H1 (cell line): ENCODE data around the gene APP. TPM values are rescaled to one million over a fixed set of nuclear protein-coding genes. Genes with fewer than 3 reads are reported as not detected.

Experiments used
- CTCF ChIA-PET: fragments of 300-600 bp; sonication (Branson Sonifier 250); formaldehyde crosslinking; loops from one replicate; lab custom pipeline; 2021; ENCODE audit not compliant: partially characterized antibody; lab: Charles Lee
- POLR2A ChIA-PET: fragments of 300-600 bp; sonication (Branson Sonifier 250); formaldehyde crosslinking; loops from one replicate; lab custom pipeline; 2021; ENCODE audit warnings: inconsistent platforms; ENCODE audit not compliant: partially characterized antibody; lab: Charles Lee
- DNase-seq, 2 experiments: peaks; one replicate each; pipeline versions ENCODE4 v3.0.0 to v3.0.0-alpha.2; 2010 to 2022; ENCODE audit warnings: low spot score in 2 of 2, low read depth in 1 of 2, mixed read lengths in 1 of 2
- FAIRE-seq: peaks from 2 replicates; lab custom pipeline; 2011; peaks lifted over from hg19 to GRCh38; lab: Jason Lieb, UNC
- H2AFZ ChIP-seq: 2 replicates; pipeline ENCODE4 v1.8.1; 2012; ENCODE audit warnings: low read length, inconsistent platforms
- H2AK5ac ChIP-seq: 2 replicates; pipeline ENCODE4 v1.6.1; 2013; ENCODE audit warnings: low read depth, low read length
- H2BK120ac ChIP-seq: replicated peaks from 2 replicates; pipeline ENCODE3; 2013; ENCODE audit warnings: low read depth, low read length, inconsistent platforms
- H2BK12ac ChIP-seq: 2 replicates; pipeline ENCODE4 v1.6.1; 2013; ENCODE audit warnings: low read depth, low read length
- H2BK15ac ChIP-seq: 2 replicates; pipeline ENCODE4 v1.6.1; 2013; ENCODE audit warnings: low read length
- H2BK20ac ChIP-seq: 2 replicates; pipeline ENCODE4 v1.6.1; 2013; ENCODE audit warnings: low read length
- H2BK5ac ChIP-seq: 2 replicates; pipeline ENCODE4 v1.6.1; 2013; ENCODE audit warnings: low read depth, low read length
- H3K14ac ChIP-seq: 2 replicates; pipeline ENCODE4 v1.6.1; 2013; ENCODE audit warnings: inconsistent platforms; ENCODE audit not compliant: insufficient read length
- H3K18ac ChIP-seq: 2 replicates; pipeline ENCODE4 v1.6.1; 2013; ENCODE audit warnings: low read length; ENCODE audit errors: extremely low read depth
- H3K23ac ChIP-seq: 2 replicates; pipeline ENCODE4 v1.6.1; 2013; ENCODE audit warnings: inconsistent platforms; ENCODE audit not compliant: insufficient read length
- H3K23me2 ChIP-seq: 2 replicates; pipeline ENCODE4 v1.6.1; 2013; ENCODE audit warnings: low read depth, low read length
- H3K27ac ChIP-seq: 2 replicates; pipeline ENCODE4 v1.6.1; 2011; ENCODE audit warnings: low read depth, low read length, inconsistent platforms
- H3K27me3 ChIP-seq, 4 experiments: replicated peaks in 1 of 4; 1 replicate in 1 of 4; 2 replicates in 3 of 4; pipeline versions ENCODE4 v1.6.1 to v1.8.1; 2011 to 2013; ENCODE audit warnings: low read length in 3 of 4, mild to moderate bottlenecking in 3 of 4, inconsistent platforms in 2 of 4, mixed read lengths in 2 of 4, moderate library complexity in 1 of 4; ENCODE audit not compliant: control insufficient read depth in 3 of 4, insufficient read depth in 3 of 4; ENCODE audit errors: extremely low read depth in 1 of 4
- H3K36me3 ChIP-seq, 4 experiments: 2 replicates each; pipeline versions ENCODE4 v1.6.1 to v1.8.1; 2011 to 2013; ENCODE audit warnings: mild to moderate bottlenecking in 4 of 4, low read length in 3 of 4, moderate library complexity in 2 of 4, control low read depth in 1 of 4, inconsistent platforms in 1 of 4; ENCODE audit not compliant: insufficient read depth in 4 of 4, control insufficient read depth in 2 of 4
- H3K4ac ChIP-seq: replicated peaks from 2 replicates; pipeline ENCODE3; 2013; ENCODE audit warnings: low read length, low read depth, mixed read lengths, inconsistent platforms; ENCODE audit not compliant: insufficient read length
- H3K4me1 ChIP-seq, 4 experiments: replicated peaks in 1 of 4; 1 replicate in 1 of 4; 2 replicates in 3 of 4; pipeline versions ENCODE4 v1.6.1 to v1.8.1; 2011 to 2013; ENCODE audit warnings: low read length in 3 of 4, inconsistent platforms in 2 of 4, mixed read lengths in 1 of 4; ENCODE audit not compliant: insufficient read depth in 4 of 4, control insufficient read depth in 3 of 4
- H3K4me2 ChIP-seq, 2 experiments: 2 replicates each; pipeline versions ENCODE4 v1.6.1 to v1.8.1; 2011 to 2013; ENCODE audit warnings: low read depth in 2 of 2, low read length in 2 of 2, control low read depth in 1 of 2, inconsistent platforms in 1 of 2, mild to moderate bottlenecking in 1 of 2; ENCODE audit not compliant: insufficient read depth in 1 of 2
- H3K4me3 ChIP-seq, 4 experiments: fragments of 200-600, 300-600 bp in 1 of 4; sonication (generic), shearing (Covaris generic), sonication (Bioruptor Twin) in 1 of 4; 2 replicates each; pipeline versions ENCODE4 v1.5.1 to v1.8.1; 2011 to 2016; ENCODE audit warnings: low read length in 4 of 4, low read depth in 3 of 4, control low read depth in 2 of 4, inconsistent platforms in 2 of 4, mild to moderate bottlenecking in 2 of 4, mixed read lengths in 1 of 4, moderate library complexity in 1 of 4; ENCODE audit not compliant: insufficient read depth in 2 of 4; ENCODE audit errors: extremely low read depth in 1 of 4
- H3K56ac ChIP-seq: replicated peaks from 2 replicates; pipeline ENCODE3; 2013; ENCODE audit warnings: low read depth, mild to moderate bottlenecking, mixed read lengths, low read length, inconsistent platforms; ENCODE audit not compliant: insufficient read length
- H3K79me1 ChIP-seq: 2 replicates; pipeline ENCODE4 v1.6.1; 2013; ENCODE audit warnings: low read depth, low read length, control low read depth
- H3K79me2 ChIP-seq, 2 experiments: 2 replicates each; pipeline versions ENCODE4 v1.6.1 to v1.8.1; 2012 to 2013; ENCODE audit warnings: low read length in 2 of 2, mild to moderate bottlenecking in 2 of 2, inconsistent platforms in 1 of 2; ENCODE audit not compliant: insufficient read depth in 2 of 2, control insufficient read depth in 1 of 2
- H3K9ac ChIP-seq, 4 experiments: replicated peaks in 1 of 4; 1 replicate in 1 of 4; 2 replicates in 3 of 4; pipeline versions ENCODE4 v1.6.1 to v1.8.1; 2011 to 2013; ENCODE audit warnings: low read depth in 3 of 4, low read length in 3 of 4, control low read depth in 2 of 4, mild to moderate bottlenecking in 2 of 4, moderate library complexity in 2 of 4, inconsistent platforms in 1 of 4; ENCODE audit errors: extremely low read depth in 1 of 4
- H3K9me3 ChIP-seq, 2 experiments: 2 replicates each; pipeline versions ENCODE4 v1.6.1 to v1.8.1; 2012 to 2013; ENCODE audit warnings: mild to moderate bottlenecking in 2 of 2, moderate library complexity in 2 of 2, control low read depth in 1 of 2, inconsistent platforms in 1 of 2, low read depth in 1 of 2, low read length in 1 of 2, mixed read lengths in 1 of 2; ENCODE audit not compliant: insufficient read depth in 2 of 2
- H4K20me1 ChIP-seq, 2 experiments: replicated peaks in 1 of 2; 2 replicates each; pipeline versions ENCODE3 to v1.8.1; 2011 to 2013; ENCODE audit warnings: inconsistent platforms in 2 of 2, low read length in 2 of 2, mild to moderate bottlenecking in 1 of 2; ENCODE audit not compliant: insufficient read depth in 2 of 2, control insufficient read depth in 1 of 2
- H4K5ac ChIP-seq: 2 replicates; pipeline ENCODE4 v1.6.1; 2013; ENCODE audit warnings: low read length, low read depth, mixed read lengths, inconsistent platforms; ENCODE audit not compliant: insufficient read length
- H4K8ac ChIP-seq: 2 replicates; pipeline ENCODE4 v1.8.0; 2013; ENCODE audit warnings: mild to moderate bottlenecking, moderate library complexity, low read length, inconsistent platforms; ENCODE audit not compliant: insufficient read depth; ENCODE audit errors: extremely low read depth
- H4K91ac ChIP-seq: replicated peaks from 2 replicates; pipeline ENCODE3; 2013; ENCODE audit warnings: low read length, mixed read lengths, inconsistent platforms; ENCODE audit not compliant: insufficient read length
- CHD1 ChIP-seq: IDR thresholded peaks from 2 replicates; pipeline ENCODE4 v1.6.1; 2012; ENCODE audit warnings: low read depth, low read length, improper control_type of control experiment
- CHD2 ChIP-seq: IDR thresholded peaks from 2 replicates; pipeline ENCODE4 v1.6.1; 2012; ENCODE audit warnings: low read length, improper control_type of control experiment
- CREB1 ChIP-seq: IDR thresholded peaks from 2 replicates; pipeline ENCODE4 v1.6.1; 2012; ENCODE audit warnings: inconsistent platforms
- HDAC2 ChIP-seq, 2 experiments: fragments of 300-600 bp in 1 of 2; sonication (generic) in 1 of 2; IDR thresholded peaks; 2 replicates each; pipeline ENCODE4 v1.6.1; 2011 to 2012; ENCODE audit warnings: low read depth in 2 of 2, low read length in 2 of 2, mild to moderate bottlenecking in 2 of 2, moderate library complexity in 2 of 2, borderline replicate concordance in 1 of 2, inconsistent platforms in 1 of 2
- NANOG ChIP-seq: IDR thresholded peaks from 2 replicates; pipeline ENCODE4 v1.6.1; 2011; ENCODE audit warnings: low read length, low read depth, mild to moderate bottlenecking, inconsistent platforms; ENCODE audit not compliant: insufficient read depth, poor library complexity, severe bottlenecking
- TBP ChIP-seq: IDR thresholded peaks from 2 replicates; pipeline ENCODE4 v1.6.1; 2011; ENCODE audit warnings: low read depth, low read length, improper control_type of control experiment
- TCF12 ChIP-seq: IDR thresholded peaks from 2 replicates; pipeline ENCODE4 v1.6.1; 2011; ENCODE audit warnings: low read depth, mild to moderate bottlenecking, low read length
- WGBS, 2 experiments: shearing (Covaris generic) in 1 of 2; methylation state at CpG; one replicate each; pipeline versions ENCODE4 v1.1.6 to v1.1.7; 2013 to 2015; ENCODE audit warnings: low lambda C conversion rate in 2 of 2, mixed read lengths in 2 of 2, inconsistent platforms in 1 of 2, low coverage in 1 of 2, missing lambda C conversion rate in 1 of 2; ENCODE audit not compliant: insufficient replicate concordance in 2 of 2, insufficient coverage in 1 of 2, insufficient read length in 1 of 2; ENCODE audit errors: extremely low coverage in 1 of 2, missing lambda C conversion rate in 1 of 2; 5-methylcytosine and 5-hydroxymethylcytosine counted together
- polyA plus RNA-seq, 7 experiments: library from polyadenylated mRNA; depleted of rRNA in 3 of 7; stranded (reverse) in 5 of 7; unstranded in 2 of 7; fragments of >200 nt in 5 of 7; fragments of 200-250 nt in 2 of 7; gene quantifications; 1 replicate in 5 of 7; 2 replicates in 1 of 7; 4 replicates in 1 of 7; pipeline versions ENCODE4 v1.2.1 to v1.2.3, GENCODE V29; 2011 to 2013; ENCODE audit warnings: missing spikeins in 2 of 7, mixed read lengths in 2 of 7
- total RNA-seq: library from RNA; stranded (reverse); fragmentation: NEBNext Ultra II Directional; extraction: Animal tissue kit (Norgen Biotek cat#: 25700); gene quantifications from 2 replicates; pipeline ENCODE4 v1.2.1, GENCODE V29; 2021
- TF ChIP-seq, protein P1 (sequence below): IDR thresholded peaks from 2 replicates; pipeline ENCODE4 v1.6.1; 2012; ENCODE audit warnings: inconsistent platforms
- TF ChIP-seq, protein P2 (sequence below): IDR thresholded peaks from 2 replicates; pipeline ENCODE4 v1.6.1; 2011; ENCODE audit warnings: low read depth, mild to moderate bottlenecking, low read length; ENCODE audit not compliant: insufficient read depth
- TF ChIP-seq, protein P3 (sequence below), 3 experiments: IDR thresholded peaks; 1 replicate in 2 of 3; 2 replicates in 1 of 3; pipeline versions ENCODE4 v1.5.1 to v1.6.1; 2011; ENCODE audit warnings: low read length in 3 of 3, mild to moderate bottlenecking in 3 of 3, inconsistent platforms in 2 of 3, low read depth in 1 of 3, moderate library complexity in 1 of 3; ENCODE audit not compliant: insufficient read depth in 1 of 3; ENCODE audit errors: control extremely low read depth in 1 of 3

APP gene
- total and polyA plus RNA-seq, 2 of the 8 experiments (the other 6 are each of a cell fraction or from before 2014, with no cell fraction given) = 375 to 551 TPM

DNA sequence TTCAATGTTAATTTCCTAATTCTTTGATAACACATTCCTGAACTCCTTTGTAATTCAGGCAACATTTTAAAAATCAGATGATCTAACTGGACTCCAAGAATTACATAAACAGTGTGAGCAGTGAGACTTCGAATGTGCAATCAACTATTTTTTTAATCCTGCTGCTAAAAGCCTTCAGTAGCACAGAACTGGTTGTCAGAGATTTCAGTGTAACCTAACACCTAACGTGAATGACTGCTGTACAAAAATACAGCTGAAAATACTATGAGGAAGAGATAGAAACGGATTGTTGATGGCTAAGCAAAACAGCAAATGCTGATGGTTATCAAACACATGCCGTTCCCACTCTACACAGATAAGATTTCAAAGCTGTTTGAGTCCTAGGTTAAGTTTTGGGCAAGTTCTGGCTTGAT is 46.1 kb downstream of the APP start:
- Histone ChIP-seq H3K9ac (no peak overlapping the region), H3K4ac (no peak overlapping the region), H2AFZ (no peak overlapping the region), H4K91ac (no peak overlapping the region), H2AK5ac (no peak overlapping the region), H3K9me3 (no peaks in the 10 kb centered on the region), H4K5ac (no peak overlapping the region), H2BK20ac (no peak overlapping the region), H3K23me2 (no peaks in the 10 kb centered on the region), H3K18ac (no peak overlapping the region), H3K4me1 (peaks cover 5 to 31% (median 23%) of the 10 kb centered on the region in 4 experiments; a peak in 6 of 7 replicates), H2BK12ac (no peak overlapping the region), H3K23ac (no peak overlapping the region), H3K79me2 (peaks cover 11 to 99% of the 10 kb centered on the region in 2 experiments; a peak in 3 of 4 replicates), H2BK5ac (0 out of 2 replicates have a peak overlapping the region, but pooled peaks have one; percentile 46), H3K4me3 (no peak overlapping the region), H3K4me2 (peak overlapping the region in 1 of 2 experiments; percentile 1; a peak in 1 of 4 replicates), H4K20me1 (peaks cover 25 to 33% of the 10 kb centered on the region in 2 experiments), H3K79me1 (peaks cover 3% of the 10 kb centered on the region; the same call in 1 of the 2 replicates), H3K36me3 (no peaks in the 10 kb centered on the region), H2BK15ac (no peak overlapping the region), H3K27me3 (no peaks in the 10 kb centered on the region), H2BK120ac (no peak overlapping the region), H3K56ac (no peak overlapping the region), H3K27ac (no peak overlapping the region), H4K8ac (no peak overlapping the region), H3K14ac (no peak overlapping the region)
- CTCF ChIA-PET = interaction anchor here (0.6 to 1.1 kb wide), 2 partner anchors 44 to 193 kb away, joined by 3 read pairs; no protein-coding TSS in a partner anchor
- WGBS, 2 experiments = 80% methylated on average over 4 of the region's 4 CpGs; no CpG with 5 or more reads in 1 of the 2 experiments
- FAIRE-seq (peak; percentile 7), DNase-seq (no peak)
- POLR2A ChIA-PET = no interaction called here
- TF ChIP-seq TBP = no peak
- no peak for TF ChIP-seq CHD1
- TF ChIP-seq, protein P1, sequence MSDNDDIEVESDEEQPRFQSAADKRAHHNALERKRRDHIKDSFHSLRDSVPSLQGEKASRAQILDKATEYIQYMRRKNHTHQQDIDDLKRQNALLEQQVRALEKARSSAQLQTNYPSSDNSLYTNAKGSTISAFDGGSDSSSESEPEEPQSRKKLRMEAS = no peak
- no peak for TF ChIP-seq CHD2
- no peak for TF ChIP-seq CREB1
- TF ChIP-seq, protein P2, sequence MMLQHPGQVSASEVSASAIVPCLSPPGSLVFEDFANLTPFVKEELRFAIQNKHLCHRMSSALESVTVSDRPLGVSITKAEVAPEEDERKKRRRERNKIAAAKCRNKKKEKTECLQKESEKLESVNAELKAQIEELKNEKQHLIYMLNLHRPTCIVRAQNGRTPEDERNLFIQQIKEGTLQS = no peak
- TF ChIP-seq, protein P3, sequence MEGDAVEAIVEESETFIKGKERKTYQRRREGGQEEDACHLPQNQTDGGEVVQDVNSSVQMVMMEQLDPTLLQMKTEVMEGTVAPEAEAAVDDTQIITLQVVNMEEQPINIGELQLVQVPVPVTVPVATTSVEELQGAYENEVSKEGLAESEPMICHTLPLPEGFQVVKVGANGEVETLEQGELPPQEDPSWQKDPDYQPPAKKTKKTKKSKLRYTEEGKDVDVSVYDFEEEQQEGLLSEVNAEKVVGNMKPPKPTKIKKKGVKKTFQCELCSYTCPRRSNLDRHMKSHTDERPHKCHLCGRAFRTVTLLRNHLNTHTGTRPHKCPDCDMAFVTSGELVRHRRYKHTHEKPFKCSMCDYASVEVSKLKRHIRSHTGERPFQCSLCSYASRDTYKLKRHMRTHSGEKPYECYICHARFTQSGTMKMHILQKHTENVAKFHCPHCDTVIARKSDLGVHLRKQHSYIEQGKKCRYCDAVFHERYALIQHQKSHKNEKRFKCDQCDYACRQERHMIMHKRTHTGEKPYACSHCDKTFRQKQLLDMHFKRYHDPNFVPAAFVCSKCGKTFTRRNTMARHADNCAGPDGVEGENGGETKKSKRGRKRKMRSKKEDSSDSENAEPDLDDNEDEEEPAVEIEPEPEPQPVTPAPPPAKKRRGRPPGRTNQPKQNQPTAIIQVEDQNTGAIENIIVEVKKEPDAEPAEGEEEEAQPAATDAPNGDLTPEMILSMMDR (IDR thresholded peaks at IDR 0.05; ENCODE audit: control extremely low read depth in 1 of 3, insufficient read depth in 1 of 3, low read depth in 1 of 3, low read length in 3 of 3) = no peak
- no peak for TF ChIP-seq HDAC2 (IDR thresholded peaks at IDR 0.05; ENCODE audit: borderline replicate concordance in 1 of 2, low read depth in 2 of 2, low read length in 2 of 2)
- TF ChIP-seq TCF12 = no peak
- no peak for TF ChIP-seq NANOG
